ENCODE results near the gene GPN1.

The GPN1 gene

DNA sequence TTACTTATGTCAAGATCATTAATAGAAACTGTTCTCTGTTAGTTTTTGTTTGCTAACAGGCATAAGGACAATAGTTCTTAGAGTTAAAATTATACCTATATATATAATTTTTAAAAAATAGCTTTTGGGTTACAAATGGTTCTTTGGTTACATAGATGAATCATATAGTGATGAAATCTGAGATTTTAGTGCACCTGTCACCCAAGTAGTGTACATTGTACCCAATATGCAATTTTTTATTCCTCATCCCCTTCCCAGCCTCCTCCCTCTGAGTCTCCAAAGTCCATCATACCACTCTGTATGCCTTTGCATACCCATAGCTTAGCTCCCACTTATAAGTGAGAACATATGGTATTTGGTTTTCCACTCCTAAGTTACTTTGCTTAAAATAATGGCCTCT is 61.2 kb downstream of the GPN1 start:
- DNase-seq (ENCODE audit: low read depth) = no peak
- no peak for TF ChIP-seq CTCF (IDR thresholded peaks at IDR 0.05; ENCODE audit: low read length, missing control alignments)
- H3K4me3 ChIP-seq (replicated peaks; ENCODE audit: low read depth, low read length) = no peak overlapping the region

GRCh38 chr2:27697660-27698059 is 68.8 kb downstream of the GPN1 start:
- no peak overlapping the region for H3K4me3 ChIP-seq (replicated peaks; ENCODE audit: low read depth, low read length)
- TF ChIP-seq CTCF (IDR thresholded peaks at IDR 0.05; ENCODE audit: low read length, missing control alignments) = no peak
- DNase-seq (ENCODE audit: low read depth) = no peak
